HL-60 (cell line): ENCODE results near the gene TMEM9.

Experiments
- CTCF ChIP-seq: IDR thresholded peaks from one replicate; pipeline ENCODE4 v1.5.1; 2011; ENCODE audit warnings: low read length, control low read depth, inconsistent platforms; ENCODE audit not compliant: insufficient read depth
- GABPA ChIP-seq: IDR thresholded peaks from 2 replicates; pipeline ENCODE4 v1.6.1; 2012; ENCODE audit warnings: low read depth
- POLR2AphosphoS5 ChIP-seq: IDR thresholded peaks from 2 replicates; pipeline ENCODE4 v1.6.1; 2012; ENCODE audit warnings: low read depth
- REST ChIP-seq: IDR thresholded peaks from 2 replicates; pipeline ENCODE4 v1.6.1; 2012; ENCODE audit warnings: low read depth; ENCODE audit not compliant: insufficient replicate concordance
- SPI1 ChIP-seq: IDR thresholded peaks from 2 replicates; pipeline ENCODE4 v1.6.1; 2012; ENCODE audit warnings: low read depth, mild to moderate bottlenecking, borderline replicate concordance

- TF ChIP-seq CTCF (no peak), POLR2AphosphoS5 (no peak), REST (no peak), GABPA (no peak), SPI1 (no peak)
These were observed 63.7 kb downstream of the TMEM9 start for GRCh38 chr1:201090541-201090940.
